B cell (primary cell): ENCODE measurements around the gene MYO10. TPM values are rescaled to one million over a fixed set of nuclear protein-coding genes. Genes with fewer than 3 reads are reported as not detected.

Experiments
- ATAC-seq: fragments of 200-7000 bp; cut with Tn5 transposase; one replicate; pipeline ENCODE4 v1.10.0; 2021; ENCODE audit warnings: low read depth, mild to moderate bottlenecking, moderate number of reproducible peaks, moderate library complexity
- CTCF ChIA-PET: fragments of 350-600 bp; sonication (Branson Sonifier 250); formaldehyde crosslinking; loops from one replicate; lab custom pipeline; 2021; ENCODE audit warnings: antibody characterized with exemption, inconsistent platforms; lab: Charles Lee
- POLR2A ChIA-PET: fragments of 350-600 bp; sonication (Branson Sonifier 250); formaldehyde crosslinking; loops from one replicate; lab custom pipeline; 2021; ENCODE audit warnings: antibody characterized with exemption; lab: Charles Lee
- DNase-seq: peaks from one replicate; pipeline ENCODE4 v3.0.0; 2013
- H2AFZ ChIP-seq: 2 replicates; pipeline ENCODE4 v1.6.1; 2012; ENCODE audit warnings: mild to moderate bottlenecking, low read depth, low read length; ENCODE audit not compliant: insufficient read depth, poor library complexity, severe bottlenecking
- H3K27ac ChIP-seq, 2 donors: 1 replicate in 1 of 2; 2 replicates in 1 of 2; pipeline ENCODE4 v1.5.1; 2012 to 2013; ENCODE audit warnings: low read length in 2 of 2, mild to moderate bottlenecking in 2 of 2, moderate library complexity in 1 of 2
- H3K27me3 ChIP-seq, 4 experiments: fragments of 200-600 bp in 1 of 4; sonication (generic) in 1 of 4; replicated peaks in 1 of 4; 1 replicate in 2 of 4; 2 replicates in 2 of 4; pipeline versions ENCODE4 v1.6.1 to v1.7.0; 2013 to 2016; ENCODE audit warnings: low read length in 3 of 4, mild to moderate bottlenecking in 2 of 4, mixed read lengths in 1 of 4, moderate library complexity in 1 of 4; ENCODE audit not compliant: insufficient read depth in 4 of 4, control insufficient read depth in 3 of 4; ENCODE audit errors: control extremely low read depth in 1 of 4
- H3K36me3 ChIP-seq, 2 experiments: replicated peaks in 1 of 2; 1 replicate in 1 of 2; 2 replicates in 1 of 2; pipeline versions ENCODE4 v1.6.1 to v1.7.1; 2013; ENCODE audit warnings: low read length in 1 of 2; ENCODE audit not compliant: insufficient read depth in 2 of 2, control insufficient read depth in 1 of 2; ENCODE audit errors: control extremely low read depth in 1 of 2, extremely low read depth in 1 of 2
- H3K4me1 ChIP-seq, 2 donors: fragments of 200-600 bp in 1 of 2; sonication (generic) in 1 of 2; 1 replicate in 1 of 2; 2 replicates in 1 of 2; pipeline versions ENCODE4 v1.5.1 to v1.6.1; 2013 to 2017; ENCODE audit warnings: low read length in 2 of 2; ENCODE audit not compliant: control insufficient read depth in 2 of 2, insufficient read depth in 2 of 2
- H3K4me2 ChIP-seq: replicated peaks from 2 replicates; pipeline ENCODE3; 2012; ENCODE audit warnings: mild to moderate bottlenecking, low read depth, low read length; ENCODE audit not compliant: poor library complexity, severe bottlenecking
- H3K4me3 ChIP-seq, 5 experiments: fragments of 200-600 bp in 1 of 5; sonication (generic) in 1 of 5; 1 replicate in 3 of 5; 2 replicates in 2 of 5; pipeline versions ENCODE4 v1.5.1 to v1.7.0; 2011 to 2016; ENCODE audit warnings: low read length in 4 of 5, mild to moderate bottlenecking in 4 of 5, low read depth in 2 of 5, control low read depth in 1 of 5, moderate library complexity in 1 of 5; ENCODE audit not compliant: insufficient read depth in 1 of 5; ENCODE audit errors: control extremely low read depth in 1 of 5, extremely low read depth in 1 of 5
- H3K79me2 ChIP-seq: fragments of 200-600 bp; sonication (generic); one replicate; pipeline ENCODE4 v1.6.0; 2016; ENCODE audit warnings: low read length; ENCODE audit not compliant: control insufficient read depth, insufficient read depth
- H3K9ac ChIP-seq: fragments of 200-600 bp; sonication (generic); 2 replicates; pipeline ENCODE4 v1.6.1; 2017; ENCODE audit warnings: mild to moderate bottlenecking, low read length, moderate library complexity
- H3K9me3 ChIP-seq, 3 donors: one replicate each; pipeline versions ENCODE4 v1.6.1 to v1.7.1; 2013; ENCODE audit warnings: low read length in 2 of 3; ENCODE audit not compliant: control insufficient read depth in 2 of 3, insufficient read depth in 1 of 3; ENCODE audit errors: control extremely low read depth in 1 of 3
- H4K20me1 ChIP-seq: 2 replicates; pipeline ENCODE4 v1.6.0; 2012; ENCODE audit warnings: mild to moderate bottlenecking, low read length; ENCODE audit not compliant: insufficient read depth, control insufficient read depth, poor library complexity, severe bottlenecking
- H3K27ac Mint-ChIP-seq: one replicate; pipeline ENCODE4 v1.8.0; 2021; ENCODE audit warnings: mixed read lengths
- H3K27me3 Mint-ChIP-seq: one replicate; pipeline ENCODE4 v1.8.0; 2021; ENCODE audit warnings: mixed read lengths
- H3K4me1 Mint-ChIP-seq: one replicate; pipeline ENCODE4 v1.8.0; 2021; ENCODE audit warnings: mixed read lengths
- H3K4me3 Mint-ChIP-seq: one replicate; pipeline ENCODE4 v1.8.0; 2021; ENCODE audit warnings: mixed read lengths
- H3K9me3 Mint-ChIP-seq: one replicate; pipeline ENCODE4 v1.8.0; 2022; ENCODE audit warnings: mixed read lengths; ENCODE audit not compliant: insufficient read depth
- CTCF ChIP-seq: fragments of 200-600 bp; IDR thresholded peaks from one replicate; pipeline ENCODE4 v1.8.0; 2022; ENCODE audit warnings: antibody characterized with exemption, mild to moderate bottlenecking
- EZH2 ChIP-seq: IDR thresholded peaks from 2 replicates; pipeline ENCODE4 v1.6.1; 2012; ENCODE audit warnings: borderline replicate concordance, low read depth, mild to moderate bottlenecking, moderate library complexity, low read length; ENCODE audit not compliant: insufficient read depth, poor library complexity, severe bottlenecking
- WGBS: methylation state at CpG from one replicate; pipeline ENCODE4 v1.1.5; 2013; ENCODE audit warnings: missing lambda C conversion rate; ENCODE audit not compliant: insufficient coverage; 5-methylcytosine and 5-hydroxymethylcytosine counted together
- intact Hi-C: fragments of 100-400 bp; cut with micrococcal nuclease; formaldehyde crosslinking; loops from one replicate; pipeline ENCODE4 v1.10.0; 2022
- polyA plus RNA-seq: library from polyadenylated mRNA; depleted of rRNA; stranded (reverse); fragments of >200 nt; gene quantifications from 2 replicates; pipeline ENCODE4 v1.2.3, GENCODE V29; 2012
- total RNA-seq, 2 donors: library from RNA; stranded (reverse); fragments of 120-200 nt in 1 of 2; gene quantifications; 1 replicate in 1 of 2; 2 replicates in 1 of 2; pipeline versions ENCODE4 v1.2.3 to v1.2.4, GENCODE V29; 2013 to 2022

MYO10 gene
- total and polyA plus RNA-seq, 2 donors (not counting 1 experiment from before 2014, with no cell fraction given), result 0.10 TPM; not detected in 1

GRCh38 chr5:16792598-16793275 is 143.4 kb downstream of the MYO10 start:
- intact Hi-C loops, result no loop called here
- H3K27ac ChIP-seq, result no peak overlapping the region
- H3K4me2 ChIP-seq, result no peak overlapping the region
- ChIA-PET CTCF (interaction anchor here (0.7 to 1.9 kb wide), 6 partner anchors 11 to 1520 kb away, joined by 3 to 23 read pairs (median 4); no protein-coding TSS in a partner anchor), POLR2A (no interaction called here)
- no peak for ATAC-seq
- no peaks in the 10 kb centered on the region for H3K27me3 Mint-ChIP-seq
- no peaks in the 10 kb centered on the region for H3K4me1 Mint-ChIP-seq
- H2AFZ ChIP-seq, result no peak overlapping the region
- no peaks in the 10 kb centered on the region for H3K9me3 Mint-ChIP-seq
- no peak overlapping the region for H3K27ac Mint-ChIP-seq
- H3K27me3 ChIP-seq, result no peaks in the 10 kb centered on the region
- TF ChIP-seq EZH2, result no peak
- TF ChIP-seq CTCF, result no peak
- no peak overlapping the region for H3K4me3 Mint-ChIP-seq
- no peaks in the 10 kb centered on the region for H3K36me3 ChIP-seq
- H3K9ac ChIP-seq, result no peak overlapping the region
- WGBS, result 98% methylated on average over 6 of the region's 13 CpGs
- H3K9me3 ChIP-seq, result no peaks in the 10 kb centered on the region
- no peaks in the 10 kb centered on the region for H3K79me2 ChIP-seq
- H3K4me1 ChIP-seq, result no peaks in the 10 kb centered on the region
- no peak overlapping the region for H3K4me3 ChIP-seq
- H4K20me1 ChIP-seq, result no peaks in the 10 kb centered on the region
- no peak for DNase-seq

- H3K27ac Mint-ChIP-seq, result no peak overlapping the region
- no peaks in the 10 kb centered on the region for H3K4me1 Mint-ChIP-seq
- ChIA-PET POLR2A (no interaction called here), CTCF (interaction anchor here (0.7 to 1.9 kb wide), 12 partner anchors 8 to 1523 kb away, joined by 3 to 23 read pairs (median 4); no protein-coding TSS in a partner anchor)
- ATAC-seq (no peak), DNase-seq (no peak)
- no peak overlapping the region for H3K4me3 ChIP-seq
- TF ChIP-seq EZH2 (no peak), CTCF (no peak)
- H3K4me3 Mint-ChIP-seq, result no peak overlapping the region
- 55% methylated on average over 6 of the region's 10 CpGs for WGBS
- no peaks in the 10 kb centered on the region for H3K4me1 ChIP-seq
- H3K27me3 Mint-ChIP-seq, result no peaks in the 10 kb centered on the region
- H3K9me3 Mint-ChIP-seq, result no peaks in the 10 kb centered on the region
- no peaks in the 10 kb centered on the region for H3K36me3 ChIP-seq
- no peak overlapping the region for H3K9ac ChIP-seq
- no peak overlapping the region for H2AFZ ChIP-seq
- intact Hi-C loops, result loop anchor here (1.0 kb wide), 2 partner anchors 397 to 411 kb away; no protein-coding TSS in a partner anchor
- no peaks in the 10 kb centered on the region for H3K9me3 ChIP-seq
- H3K4me2 ChIP-seq, result no peak overlapping the region
- no peaks in the 10 kb centered on the region for H3K79me2 ChIP-seq
- no peak overlapping the region for H3K27ac ChIP-seq
- H3K27me3 ChIP-seq, result no peaks in the 10 kb centered on the region
- no peaks in the 10 kb centered on the region for H4K20me1 ChIP-seq
These were observed 144.0 kb downstream of the MYO10 start for GRCh38 chr5:16791904-16792597.
